HG02981 (cell line): ENCODE measurements around the gene OPA1.

Experiments
- ATAC-seq: cut with Tn5 transposase; IDR thresholded peaks from one replicate; pipeline ENCODE4 v1.9.1; 2021; ENCODE audit warnings: mild to moderate bottlenecking, moderate library complexity; ENCODE audit not compliant: unreplicated experiment

OPA1 gene

GRCh38 chr3:193648542-193649076 lies 55.6 kb downstream of the OPA1 start:
- no peak for ATAC-seq

GRCh38 chr3:193650585-193650984 lies 57.6 kb downstream of the OPA1 start:
- no peak for ATAC-seq

DNA sequence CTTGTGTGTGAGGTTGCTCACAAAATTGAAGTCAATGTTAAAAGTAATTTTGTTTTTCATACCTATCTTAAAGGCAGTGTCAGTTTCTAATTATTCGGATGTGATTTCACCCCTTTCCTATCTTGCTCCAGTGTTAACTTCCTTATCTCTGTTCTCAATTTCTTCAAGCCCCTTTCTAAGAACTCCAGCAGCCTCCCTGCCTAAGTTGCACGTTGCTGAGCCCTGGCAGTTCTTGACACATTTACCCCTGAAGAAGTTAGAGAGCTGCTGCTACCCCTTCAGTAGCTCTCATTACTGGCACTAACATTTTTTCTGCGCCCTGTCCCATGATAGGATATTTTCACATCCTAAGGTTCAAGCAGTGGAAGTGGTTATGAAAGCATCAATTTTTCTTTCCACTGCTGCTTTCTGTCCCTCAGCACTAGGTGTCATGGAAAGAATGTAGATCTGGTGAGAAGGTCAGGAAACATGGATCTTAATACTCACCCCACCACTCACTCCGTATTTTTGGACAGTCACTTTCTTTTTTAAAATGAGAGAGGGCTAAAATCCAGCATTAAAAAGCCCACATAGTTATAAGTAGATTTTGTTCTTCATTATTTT lies 62.9 kb downstream of the OPA1 start:
- ATAC-seq, result no peak

GRCh38 chr3:193656445-193656844 lies 63.4 kb downstream of the OPA1 start:
- no peak for ATAC-seq

GRCh38 chr3:193656878-193657282 lies 63.9 kb downstream of the OPA1 start:
- no peak for ATAC-seq

- no peak for ATAC-seq
Measured at GRCh38 chr3:193660171-193660570, 67.2 kb downstream of the OPA1 start.

GRCh38 chr3:193660698-193661411 lies 67.8 kb downstream of the OPA1 start:
- no peak for ATAC-seq

DNA sequence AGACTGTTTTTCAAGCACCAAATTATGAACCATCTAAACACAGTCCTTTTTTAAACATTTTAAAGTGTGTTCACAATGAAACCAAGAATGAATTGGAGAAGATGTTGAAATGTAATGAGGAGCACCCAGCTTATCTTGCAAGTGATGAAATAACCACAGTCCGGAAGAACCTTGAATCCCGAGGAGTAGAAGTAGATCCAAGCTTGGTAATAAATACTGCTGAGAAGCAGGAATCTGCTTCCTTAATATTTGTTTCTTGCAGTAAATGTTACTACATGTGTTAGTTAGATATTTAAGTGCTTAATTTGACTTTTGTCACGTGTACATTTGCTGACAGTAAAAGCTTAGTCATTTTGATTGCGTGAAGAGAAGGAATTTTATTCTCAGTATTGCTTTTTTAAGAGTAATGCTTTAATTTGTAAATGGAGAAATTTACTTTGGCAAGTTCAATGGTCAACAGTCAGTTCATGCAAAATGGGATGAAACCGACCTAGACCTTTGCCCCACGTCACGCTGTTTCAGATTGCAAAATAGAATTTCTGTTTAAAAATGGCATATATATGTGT lies 69.8 kb downstream of the OPA1 start:
- no peak for ATAC-seq

DNA sequence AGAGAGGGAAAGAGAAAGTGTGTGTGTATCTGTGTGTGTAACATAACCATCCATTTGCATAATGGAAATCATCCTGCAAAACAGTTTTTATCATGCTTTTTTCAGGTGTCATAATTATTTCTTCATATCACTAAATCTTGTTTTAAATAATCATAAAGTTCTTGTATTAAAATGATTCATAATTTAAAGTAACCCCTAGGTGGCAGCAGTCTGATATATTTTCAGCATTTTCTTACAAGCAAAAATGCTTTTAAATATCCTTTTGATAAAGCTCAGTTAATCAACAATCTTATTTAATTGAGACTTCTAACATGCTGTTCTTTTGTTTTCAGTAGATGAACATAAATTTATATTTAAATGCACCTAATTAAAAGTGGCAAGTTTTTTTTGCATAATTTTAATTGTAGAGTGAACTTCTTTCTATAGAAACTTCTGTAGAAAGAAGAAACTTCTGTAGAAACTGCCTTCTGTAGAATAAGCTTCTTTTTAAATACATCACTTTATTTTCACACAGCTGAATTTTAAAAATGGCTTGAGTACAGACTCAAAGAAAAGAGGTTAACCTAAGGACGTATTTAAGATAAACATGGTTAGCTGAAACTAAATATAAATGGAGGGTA lies 72.5 kb downstream of the OPA1 start:
- ATAC-seq, result no peak

GRCh38 chr3:193673845-193674244 lies 80.8 kb downstream of the OPA1 start:
- no peak for ATAC-seq

- ATAC-seq, result no peak
Measured at GRCh38 chr3:193674714-193675113, 81.7 kb downstream of the OPA1 start.

- ATAC-seq, result no peak
Measured at GRCh38 chr3:193677734-193678133, 84.7 kb downstream of the OPA1 start.

DNA sequence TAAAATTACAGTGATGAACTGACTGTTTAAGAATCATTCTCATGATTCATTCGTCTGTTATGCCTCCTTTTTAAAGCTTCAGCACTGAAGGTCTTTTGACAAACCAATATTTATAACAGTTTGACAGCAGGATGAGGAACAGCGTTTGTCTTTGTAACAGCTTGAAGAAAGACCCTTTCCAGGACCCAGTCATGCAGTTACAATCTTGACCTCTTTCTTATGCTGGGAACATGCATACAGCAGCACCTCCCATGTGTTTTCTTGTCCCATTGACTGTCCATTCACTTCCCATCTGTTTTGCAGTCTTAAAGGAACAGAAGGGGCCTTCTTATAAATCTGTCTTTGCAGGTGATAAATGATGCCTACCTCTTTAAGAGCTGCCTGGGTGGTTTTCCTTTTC lies 87.2 kb downstream of the OPA1 start:
- no peak for ATAC-seq

- ATAC-seq, result no peak
Measured at GRCh38 chr3:193681631-193682030, 88.6 kb downstream of the OPA1 start.

DNA sequence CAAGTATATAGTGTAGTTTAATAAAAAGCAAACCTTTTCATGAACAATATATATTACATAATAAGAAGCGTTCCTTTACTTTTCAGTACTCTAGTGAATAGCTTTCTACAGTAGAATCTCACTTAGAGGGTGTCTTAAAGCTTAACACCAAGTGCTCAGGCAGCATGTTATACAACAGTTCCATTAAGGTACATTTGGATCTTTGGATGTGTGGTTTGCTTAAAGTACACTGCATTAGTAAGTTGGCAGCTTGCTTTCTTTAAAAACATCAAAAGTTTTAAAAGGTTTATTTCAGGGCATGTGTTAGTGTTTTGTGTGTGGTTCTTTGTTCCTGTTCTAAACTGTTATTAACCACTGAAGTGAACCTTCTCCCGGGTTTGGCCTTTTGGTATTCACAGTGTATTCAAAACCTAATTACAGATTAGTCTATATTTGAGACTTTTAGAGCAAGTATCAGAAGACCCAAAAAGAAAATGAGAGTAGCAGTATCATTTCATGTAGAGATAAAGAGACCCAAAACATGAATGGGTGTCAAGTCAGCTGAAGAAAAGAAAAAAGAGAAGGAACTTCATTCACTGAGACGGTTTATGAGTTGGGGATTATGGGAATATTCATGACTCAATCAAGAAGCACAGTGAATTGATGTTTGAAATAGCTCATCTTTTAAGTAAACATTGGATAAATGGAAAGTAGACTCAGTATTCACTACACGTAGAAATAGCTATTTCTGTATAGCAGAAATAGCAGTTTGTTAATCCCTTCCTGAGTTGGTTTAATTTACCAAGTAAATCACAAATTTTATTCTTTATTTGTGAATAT lies 93.9 kb downstream of the OPA1 start:
- ATAC-seq, result no peak

DNA sequence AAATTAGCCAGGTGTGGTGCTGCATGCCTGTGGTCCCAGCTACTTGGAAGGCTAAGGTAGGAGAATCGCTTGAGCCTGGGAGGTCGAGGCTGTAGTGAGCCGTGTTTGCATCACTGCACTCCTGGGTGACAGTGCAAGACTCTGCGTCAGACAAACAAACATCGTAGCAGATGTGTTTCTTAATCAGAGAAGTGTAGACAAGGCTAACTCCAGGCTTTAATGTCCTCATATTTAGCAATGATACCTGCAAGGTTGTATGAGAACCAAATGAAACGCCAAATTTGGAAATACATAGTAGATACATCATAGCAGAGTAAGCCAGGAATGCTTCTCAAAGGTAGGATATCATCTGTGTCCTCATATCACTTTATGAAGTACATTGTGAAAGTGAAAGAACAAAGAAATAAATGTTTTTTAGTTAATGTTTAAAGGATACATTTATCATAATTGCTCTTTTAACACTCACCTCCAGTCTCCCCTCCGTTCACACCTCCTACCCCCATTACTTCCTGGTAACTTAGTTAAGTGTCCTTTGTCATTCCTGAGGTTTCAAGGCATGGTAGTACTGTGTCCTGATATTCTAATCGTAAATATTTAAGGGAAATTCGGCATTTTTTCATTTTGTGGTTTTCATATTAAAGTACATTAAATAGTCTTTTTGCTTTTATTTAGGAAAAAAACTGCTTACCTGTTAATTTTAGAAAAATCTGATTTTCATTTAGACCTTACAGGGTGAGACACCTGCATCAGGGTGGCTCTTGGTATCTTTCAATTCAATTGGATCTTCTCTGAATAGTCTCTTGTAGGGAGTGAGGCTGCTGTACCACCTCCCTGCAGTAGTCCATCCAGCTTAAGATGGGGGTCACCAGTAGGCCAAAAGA lies 96.1 kb downstream of the OPA1 start:
- no peak for ATAC-seq

DNA sequence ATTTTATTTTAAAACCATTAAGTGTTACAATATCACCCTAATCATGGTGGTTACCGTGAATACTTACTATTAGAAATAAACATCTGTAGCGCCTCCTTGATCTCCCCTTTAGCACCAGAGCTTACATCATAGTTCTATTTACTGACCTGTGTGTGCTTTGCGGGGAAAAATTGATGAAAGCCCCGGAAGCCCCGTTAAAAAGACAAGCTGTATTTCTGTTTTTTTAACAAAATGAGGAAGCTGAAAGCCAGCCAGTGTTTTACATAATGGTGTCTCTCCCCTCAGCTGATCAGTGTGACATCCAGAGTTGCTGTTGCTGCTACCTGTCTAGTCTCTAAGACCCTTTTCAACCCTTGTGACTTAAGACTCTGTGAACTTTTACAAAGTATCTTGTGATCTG lies 100.8 kb downstream of the OPA1 start:
- peak; percentile 76 for ATAC-seq

DNA sequence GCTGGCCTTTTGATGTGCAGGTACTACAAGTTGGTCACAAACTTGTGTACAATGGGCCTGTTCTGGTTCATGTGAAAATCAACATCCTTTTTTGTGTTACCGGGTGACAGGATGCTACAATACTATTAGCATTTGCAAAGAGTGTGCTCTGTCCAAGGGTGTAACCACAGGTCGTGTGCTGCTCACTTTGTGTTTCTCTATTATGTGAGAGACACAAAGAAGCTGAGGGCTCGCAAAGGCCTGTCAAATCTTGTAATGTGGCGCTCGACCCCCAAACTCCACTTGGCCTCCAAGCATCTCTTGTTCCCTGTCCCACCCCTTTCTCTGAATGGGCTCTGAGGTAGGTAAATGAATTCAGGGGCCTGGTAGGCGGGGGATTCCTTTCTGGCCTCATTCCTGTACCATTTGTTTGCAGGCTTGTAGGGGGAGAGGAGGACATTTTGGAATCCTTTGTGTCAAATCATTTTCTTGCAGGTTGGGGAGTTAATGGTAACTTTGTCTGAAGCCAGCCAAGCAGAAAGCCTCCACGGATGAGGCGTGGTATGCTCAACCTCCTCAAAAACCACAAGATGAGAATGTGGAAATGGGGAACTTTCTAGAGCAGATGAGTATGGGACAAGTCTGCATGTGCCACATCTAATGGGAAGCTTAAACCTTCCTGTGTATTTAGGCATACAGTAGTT lies 109.1 kb downstream of the OPA1 start:
- peak; percentile 49 for ATAC-seq

- no peak for ATAC-seq
Measured at GRCh38 chr3:193702967-193703366, 110.0 kb downstream of the OPA1 start.
